Stimulated activated CD4-positive, alpha-beta T cell treated with anti-CD3 and anti-CD28 coated beads, Interleukin-15, amount 100 ng/mL, for 48 hours (primary cell): ENCODE results near the gene MYO9B.
"Not testable (repeated sequence)": the region's sequence is repeated elsewhere in the genome, so short reads cannot be mapped to it uniquely, and the experiment has no call there.

ENCODE experiments used
- DNase-seq, 2 donors: peaks; one replicate each; pipeline ENCODE4 v3.0.0-alpha.2; 2020; ENCODE audit warnings: low read depth in 2 of 2

The MYO9B gene

DNA sequence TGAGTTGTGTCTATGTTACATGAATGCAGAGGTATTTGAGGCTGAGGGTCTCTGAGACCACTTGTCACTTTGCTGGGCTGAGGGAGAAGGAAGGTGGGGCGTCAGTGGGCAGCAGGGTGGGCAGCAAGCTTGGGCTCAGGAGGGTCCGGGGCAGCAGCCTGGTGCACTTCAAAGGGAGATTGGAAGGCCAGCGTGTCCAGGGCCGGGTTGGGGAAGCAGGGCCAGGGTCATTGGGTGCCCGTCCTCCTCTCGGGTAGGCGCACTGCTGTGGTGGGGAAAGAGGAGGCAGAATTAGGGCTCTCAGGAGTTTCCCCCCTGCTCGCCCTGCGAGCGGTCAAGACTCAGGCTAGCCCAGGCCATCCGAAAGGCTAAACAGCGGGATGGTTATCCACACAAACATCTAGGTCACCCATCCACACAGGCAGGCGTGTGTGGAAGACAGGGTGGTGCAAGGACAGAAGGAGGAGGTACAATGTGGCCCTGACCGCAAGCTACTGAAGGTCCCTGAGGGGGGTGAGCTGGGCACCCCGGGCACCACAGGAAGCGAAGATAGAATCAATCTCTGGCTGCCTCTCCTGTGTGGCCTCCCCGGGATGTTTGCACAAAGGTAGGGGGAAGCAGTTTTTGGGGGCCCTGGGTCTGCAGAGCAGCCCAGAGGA lies 37.7 kb downstream of the MYO9B start:
- no peak for DNase-seq

DNA sequence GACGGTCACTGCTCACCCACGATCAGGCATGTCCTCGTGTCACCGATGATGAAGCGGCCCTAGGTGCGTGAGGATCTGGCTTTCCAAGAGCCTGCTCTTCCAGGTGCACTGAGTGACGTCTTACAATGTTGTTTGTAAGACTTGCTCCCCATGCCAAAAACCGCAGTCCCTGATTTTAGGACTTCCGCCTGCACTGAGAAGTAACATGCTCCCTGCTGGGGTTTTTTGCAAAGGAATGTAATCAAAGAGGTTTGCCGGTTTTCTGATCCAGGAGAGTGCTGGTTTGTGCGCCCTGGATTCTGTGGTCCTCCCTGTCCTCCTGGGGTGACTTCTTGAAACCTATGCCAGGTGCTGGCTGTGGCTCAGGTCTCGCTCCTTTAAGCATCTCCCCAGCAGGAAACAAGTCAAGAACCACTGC lies 38.8 kb downstream of the MYO9B start:
- no peak for DNase-seq

DNA sequence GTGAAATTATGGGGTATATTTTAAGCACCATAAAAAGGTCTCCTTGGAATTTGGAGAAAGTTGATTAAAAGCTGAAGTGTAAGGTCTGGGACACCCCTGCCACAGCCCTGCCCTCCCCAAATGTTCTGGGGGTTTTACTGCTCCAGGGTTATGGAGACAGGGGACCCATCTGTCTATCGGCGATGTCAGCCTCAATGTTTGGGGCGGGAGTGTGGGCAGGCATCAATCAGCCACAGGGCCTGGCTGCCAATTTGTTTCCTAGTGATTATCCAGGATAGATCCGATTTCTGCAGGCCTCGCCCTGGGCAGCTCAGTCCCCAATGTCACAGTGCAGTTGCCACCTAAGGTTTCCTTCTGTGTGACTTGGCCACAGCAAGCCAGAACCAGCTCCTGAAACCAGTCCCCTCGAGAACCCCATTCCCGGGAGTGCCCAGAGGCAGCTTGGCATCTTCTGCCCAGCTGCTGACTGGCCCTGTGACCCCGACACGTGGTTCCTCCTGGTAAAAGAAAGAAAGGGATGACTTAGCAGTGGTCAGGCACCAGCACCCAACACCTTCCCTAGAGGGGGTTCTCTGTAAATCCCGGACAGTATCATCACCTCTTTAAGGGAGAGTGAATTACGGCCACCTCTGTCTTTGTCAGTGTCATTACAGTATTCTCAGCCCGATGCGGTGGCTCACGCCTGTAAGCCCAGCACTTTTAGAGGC lies 41.6 kb downstream of the MYO9B start:
- no peak for DNase-seq

DNA sequence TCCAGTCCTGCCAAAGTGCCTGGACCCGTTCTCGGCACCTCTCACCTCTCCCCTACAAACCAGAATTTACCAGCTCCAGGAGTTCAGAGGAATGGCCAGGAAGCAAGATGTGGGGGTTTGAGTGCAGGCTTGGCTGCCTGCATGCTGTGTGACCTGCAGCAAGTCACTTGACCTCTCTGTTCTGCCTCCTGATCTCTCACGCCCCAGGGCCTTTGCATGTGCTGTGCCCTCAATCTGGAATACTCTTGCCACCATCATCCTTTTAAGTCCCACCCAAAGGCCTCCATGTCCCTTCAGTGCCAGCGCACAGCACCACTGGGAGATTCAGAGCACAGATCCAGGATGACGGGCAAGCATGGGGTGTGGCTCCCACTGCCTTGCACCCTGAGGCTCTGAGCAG lies 43.4 kb downstream of the MYO9B start:
- no peak for DNase-seq

DNA sequence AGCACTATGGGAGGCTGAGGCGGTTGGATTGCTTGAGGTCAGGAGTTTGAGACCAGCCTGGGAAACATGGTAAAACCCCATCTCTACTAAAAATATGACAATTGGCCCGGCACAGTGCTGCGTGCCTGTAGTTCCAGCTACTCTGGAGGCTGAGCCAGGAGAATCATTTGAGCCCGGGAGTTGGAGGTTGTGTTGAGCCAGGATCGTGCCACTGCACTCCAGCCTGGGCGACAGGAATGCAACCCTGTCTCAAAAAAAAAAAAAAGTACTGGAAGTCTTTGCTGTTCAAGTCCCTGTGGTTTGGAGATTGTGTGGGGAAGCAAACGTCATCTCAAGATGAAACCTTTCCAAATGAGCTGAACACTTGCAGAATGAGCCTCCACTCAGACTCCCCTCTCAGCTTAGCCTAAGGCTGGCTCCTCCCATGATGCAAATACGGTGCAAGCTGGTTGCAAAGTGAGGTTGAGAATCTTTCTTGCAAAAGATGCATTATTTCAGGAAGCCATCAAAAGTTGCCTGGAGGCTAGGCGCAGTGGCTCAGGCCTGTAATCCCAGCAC lies 46.2 kb downstream of the MYO9B start:
- no peak for DNase-seq

DNA sequence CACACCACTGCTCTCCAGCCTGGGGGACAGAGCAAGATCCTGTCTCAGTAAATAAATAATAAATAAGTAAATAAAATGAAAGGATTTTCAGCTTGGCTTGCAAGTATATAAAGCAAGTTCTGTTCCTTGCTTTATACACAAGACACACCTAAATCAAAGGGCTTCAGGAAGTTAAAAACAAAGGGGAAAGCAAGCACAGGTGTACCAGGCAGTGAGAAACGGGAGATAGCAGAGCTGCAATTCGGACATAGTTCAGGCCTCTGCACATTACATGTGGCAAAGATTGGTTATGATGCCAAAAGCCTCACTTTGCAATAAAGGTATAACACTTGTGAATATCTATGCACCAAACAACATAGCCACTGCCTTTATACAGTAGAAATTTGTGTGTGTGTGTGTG lies 47.5 kb downstream of the MYO9B start:
- no peak for DNase-seq

DNA sequence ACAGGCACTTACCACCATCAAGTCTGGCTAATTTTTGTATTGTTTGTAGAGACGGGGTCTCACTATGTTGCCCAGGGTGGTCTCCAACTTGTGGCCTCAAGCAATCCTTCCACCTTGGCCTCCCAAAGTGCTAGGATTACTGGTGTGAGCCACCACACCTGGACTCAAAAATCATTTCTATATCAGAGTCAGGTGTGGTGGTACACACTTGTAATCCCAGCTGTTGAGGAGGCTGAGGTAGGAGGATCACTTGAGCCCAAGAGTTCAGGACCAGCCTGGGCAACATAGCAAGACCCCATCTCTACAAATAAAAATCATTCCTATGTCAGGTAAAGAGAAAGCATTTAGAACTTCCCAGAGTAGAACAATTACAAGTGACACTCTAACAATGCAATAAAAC lies 48.4 kb downstream of the MYO9B start:
- no peak for DNase-seq

DNA sequence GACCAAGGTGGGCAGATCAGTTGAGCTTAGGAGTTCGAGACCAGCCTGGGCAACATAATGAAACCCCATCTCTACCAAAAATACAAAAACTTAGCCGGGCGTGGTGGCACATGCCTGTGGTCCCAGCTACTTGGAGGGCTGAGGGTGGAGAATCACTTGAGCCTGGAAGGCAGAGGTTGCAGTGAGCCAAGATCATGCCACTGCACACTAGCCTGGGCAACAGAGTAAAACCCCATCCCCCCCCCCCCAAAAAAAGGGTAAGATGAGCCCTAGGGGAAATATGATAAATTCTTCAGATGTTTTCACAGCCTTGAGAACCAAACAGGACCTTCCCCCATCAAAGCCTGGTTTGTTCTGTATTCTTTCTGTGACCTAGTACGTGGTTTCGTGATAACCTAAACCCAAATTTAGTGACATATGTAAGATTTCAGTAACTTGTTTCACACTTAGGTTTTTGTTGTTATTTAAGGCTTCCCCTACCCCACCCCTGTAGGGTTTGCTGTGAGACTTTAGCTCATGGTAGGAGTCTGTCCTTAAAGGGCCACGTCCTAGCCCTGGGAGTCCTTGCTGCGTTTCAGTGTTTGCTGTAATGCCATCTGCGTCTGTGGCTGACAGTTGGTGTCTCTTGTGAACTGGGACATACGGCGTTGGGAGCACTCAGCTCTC lies 49.6 kb downstream of the MYO9B start:
- DNase-seq = peak in 1 of 2 donors; percentile 14

DNA sequence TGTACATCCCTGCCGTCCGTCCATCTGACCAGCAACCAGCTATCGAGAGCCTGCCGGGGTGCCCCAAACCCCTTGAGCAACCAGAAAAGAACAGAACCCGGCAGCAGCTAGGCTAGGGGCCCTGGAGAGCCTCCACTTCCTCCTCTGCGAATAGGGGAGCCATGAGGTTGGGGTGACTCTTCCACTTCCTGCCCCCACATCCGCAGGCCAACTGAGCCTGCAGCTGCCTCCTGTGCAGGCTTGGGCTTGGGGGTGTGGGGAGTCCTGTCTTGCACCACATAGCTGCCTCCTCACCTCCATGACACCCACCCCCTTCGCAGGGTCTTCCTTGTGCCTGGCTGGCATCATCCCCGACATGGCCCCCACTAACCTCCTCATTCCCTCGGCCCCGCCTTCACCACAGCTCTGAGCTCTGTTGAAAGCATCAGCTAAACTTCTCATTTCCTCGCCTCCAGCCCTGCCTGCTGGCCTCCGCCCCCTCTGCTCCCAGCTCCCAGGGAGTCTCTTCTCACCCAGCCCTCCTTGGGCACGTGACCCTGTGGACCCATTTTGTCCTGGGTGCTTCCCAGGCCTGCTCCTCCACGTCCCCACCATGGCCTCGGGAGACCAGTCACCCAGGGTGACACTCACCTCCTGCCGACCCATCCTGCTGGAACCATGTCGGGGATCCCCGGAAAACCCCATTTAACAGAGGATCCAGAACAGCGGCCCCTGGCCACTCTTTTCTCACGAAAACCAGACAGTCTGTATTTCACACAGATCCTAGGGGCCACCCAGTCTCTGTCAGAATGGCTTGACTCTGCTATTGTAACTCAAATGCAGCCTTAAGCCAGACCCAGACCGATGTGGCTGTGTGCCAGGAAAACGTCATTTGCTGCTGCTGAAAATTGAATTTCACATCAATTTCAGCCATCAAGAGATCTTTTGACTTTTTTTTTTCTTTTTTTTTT lies 50.4 kb downstream of the MYO9B start:
- peak; percentile 47 to 52 for DNase-seq

DNA sequence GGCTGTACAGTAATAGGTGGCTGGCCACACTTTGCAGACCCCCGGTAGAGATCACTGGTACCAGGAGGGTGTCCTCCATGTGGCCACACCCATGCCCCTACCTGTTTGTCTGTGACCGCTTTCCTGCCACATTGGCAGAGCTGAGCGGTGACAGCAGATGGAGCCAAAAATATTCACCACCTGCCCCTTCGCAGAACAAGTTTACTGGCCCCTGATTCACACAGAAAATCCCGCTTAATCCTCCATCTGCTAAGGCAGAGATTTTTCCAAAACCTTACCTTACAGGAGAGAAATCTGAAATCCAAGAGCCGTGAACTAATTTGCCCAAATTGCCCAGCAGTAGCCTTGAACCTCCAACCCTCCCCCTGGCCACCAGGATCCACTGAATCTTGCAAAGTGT lies 52.1 kb downstream of the MYO9B start:
- no peak for DNase-seq

DNA sequence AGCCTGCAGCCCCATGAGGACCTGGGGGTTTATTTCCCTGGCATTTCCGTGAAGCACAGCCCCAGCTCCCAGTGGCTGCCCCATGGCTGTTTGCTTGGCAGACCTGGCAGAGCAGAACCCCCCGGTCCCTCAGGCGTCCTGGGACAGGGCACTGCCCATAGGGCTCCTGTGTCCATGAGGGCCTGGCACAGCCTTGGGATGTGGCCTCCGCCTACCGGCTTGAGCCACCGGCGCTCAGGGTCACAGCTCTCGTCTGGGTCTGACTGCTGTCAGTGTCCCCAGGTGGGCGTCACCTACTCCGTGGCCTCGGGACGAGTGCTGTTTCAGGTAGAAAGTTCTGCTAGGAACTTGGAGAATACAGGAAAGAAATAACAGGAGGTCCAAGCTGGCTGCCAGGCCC lies 52.8 kb downstream of the MYO9B start:
- no peak for DNase-seq

DNA sequence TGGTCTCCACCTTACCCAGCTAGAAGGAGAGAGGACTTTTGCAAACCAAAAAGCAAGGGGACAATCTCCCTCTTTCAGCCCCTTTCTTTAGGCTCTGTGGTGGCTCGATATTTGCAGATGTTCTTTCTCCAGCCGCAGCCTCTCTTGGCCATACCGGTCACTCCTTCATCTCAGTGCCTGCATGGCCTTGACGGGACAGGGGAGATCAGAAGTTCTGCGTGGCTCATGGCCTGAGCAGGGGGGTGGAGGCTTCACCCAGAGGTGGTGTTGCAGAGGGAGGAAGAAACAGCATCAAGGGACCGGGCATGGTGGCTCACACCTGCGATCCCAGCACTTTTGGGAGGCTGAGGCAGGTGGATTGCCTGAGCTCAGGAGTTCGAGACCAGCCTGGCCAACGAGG lies 53.2 kb downstream of the MYO9B start:
- DNase-seq = no peak

DNA sequence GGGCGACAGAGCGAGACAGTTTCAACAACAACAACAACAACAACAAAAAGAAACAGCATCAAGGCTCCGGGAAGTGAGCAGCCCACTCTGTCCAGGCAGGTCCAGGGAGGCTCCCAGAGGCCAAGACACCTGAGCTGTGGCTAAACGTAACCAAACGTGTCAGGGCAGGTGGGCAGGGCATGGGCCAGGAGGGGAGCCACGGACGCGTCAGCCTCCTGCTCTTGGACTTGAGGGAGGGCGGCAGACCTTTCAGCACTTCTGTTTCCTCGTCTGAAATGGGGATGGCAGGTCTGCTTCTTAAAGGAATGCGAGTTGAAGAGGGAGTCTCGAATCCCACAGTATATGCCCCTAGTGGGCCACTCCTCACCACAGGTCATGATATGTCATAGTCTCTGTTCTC lies 53.8 kb downstream of the MYO9B start:
- no peak for DNase-seq

DNA sequence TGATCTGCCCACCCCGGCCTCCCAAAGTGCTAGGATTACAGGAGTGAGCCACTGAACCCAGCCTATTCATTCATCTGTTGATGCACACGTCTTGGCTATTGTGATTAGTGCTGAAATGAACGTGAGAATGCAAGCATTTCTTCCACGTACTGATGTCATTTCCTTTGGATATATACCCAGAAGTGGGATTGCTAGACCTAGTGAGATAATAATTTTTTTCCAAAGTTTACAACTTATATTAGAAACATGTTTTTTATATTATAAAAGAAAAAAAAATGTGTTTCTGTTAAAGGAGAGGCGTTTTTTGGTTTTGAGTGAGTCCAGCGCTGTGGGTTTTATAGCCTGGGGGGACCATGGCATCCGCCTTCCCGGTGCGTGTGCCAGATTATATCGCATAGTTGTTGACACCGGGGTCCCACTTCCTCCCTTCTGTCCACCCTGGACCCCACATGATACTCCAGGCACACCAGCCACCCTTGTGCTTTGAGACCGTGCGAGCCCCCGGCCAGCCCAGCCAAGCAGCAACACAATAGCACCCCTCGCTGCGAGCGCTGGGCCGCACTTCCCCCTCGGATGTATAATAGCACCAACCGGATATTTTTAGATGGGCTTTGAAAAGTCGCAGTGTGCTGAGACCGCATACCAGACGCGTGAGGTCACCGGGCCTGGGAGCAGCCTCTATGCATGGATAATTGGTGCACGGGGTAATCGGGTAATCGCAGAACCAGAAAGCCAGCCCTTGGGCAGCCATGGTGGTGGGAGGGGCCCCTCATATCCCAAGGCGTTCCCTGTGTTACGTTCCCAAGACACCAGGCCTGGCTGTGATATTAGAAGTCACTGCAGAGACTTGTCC lies 59.6 kb downstream of the MYO9B start:
- no peak for DNase-seq

DNA sequence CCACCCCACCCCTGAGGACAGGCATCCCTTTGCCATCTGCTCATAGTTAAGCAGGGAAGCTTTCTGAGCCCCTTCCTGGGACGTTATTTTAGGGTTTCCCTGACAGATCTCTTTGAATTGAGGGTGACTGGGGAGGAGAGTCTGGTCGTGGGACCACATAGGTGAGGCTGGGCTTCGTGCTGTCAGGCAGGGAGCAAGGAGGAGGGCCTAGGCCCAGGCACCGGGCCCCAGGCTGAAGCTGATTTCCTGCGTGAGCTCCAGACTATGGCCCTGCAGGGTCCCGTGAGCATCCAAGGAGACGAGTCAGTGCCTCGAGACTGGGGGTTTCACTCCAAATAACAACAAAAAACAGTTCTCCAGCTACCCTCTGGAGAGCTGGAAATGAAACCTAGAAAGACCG lies 60.4 kb downstream of the MYO9B start:
- no peak for DNase-seq

DNA sequence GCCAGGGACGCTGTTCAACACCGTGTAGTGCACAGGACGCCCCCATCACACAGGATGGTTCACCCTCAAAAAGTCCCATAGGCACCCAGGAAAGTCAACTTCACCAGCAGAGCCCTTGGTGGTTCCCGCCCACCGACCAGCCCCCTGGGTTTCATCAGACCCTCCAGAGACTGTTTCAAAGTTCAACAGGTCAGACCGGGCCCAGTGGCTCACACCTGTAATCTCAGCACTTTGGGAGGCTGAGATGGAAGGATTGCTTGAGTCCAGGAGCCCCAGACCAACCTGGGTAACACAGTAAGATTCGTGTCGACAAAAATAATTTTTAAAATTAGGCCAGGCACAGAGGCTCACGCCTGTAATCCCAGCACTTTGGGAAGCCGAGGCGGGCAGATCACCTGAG lies 61.0 kb downstream of the MYO9B start:
- DNase-seq = no peak

DNA sequence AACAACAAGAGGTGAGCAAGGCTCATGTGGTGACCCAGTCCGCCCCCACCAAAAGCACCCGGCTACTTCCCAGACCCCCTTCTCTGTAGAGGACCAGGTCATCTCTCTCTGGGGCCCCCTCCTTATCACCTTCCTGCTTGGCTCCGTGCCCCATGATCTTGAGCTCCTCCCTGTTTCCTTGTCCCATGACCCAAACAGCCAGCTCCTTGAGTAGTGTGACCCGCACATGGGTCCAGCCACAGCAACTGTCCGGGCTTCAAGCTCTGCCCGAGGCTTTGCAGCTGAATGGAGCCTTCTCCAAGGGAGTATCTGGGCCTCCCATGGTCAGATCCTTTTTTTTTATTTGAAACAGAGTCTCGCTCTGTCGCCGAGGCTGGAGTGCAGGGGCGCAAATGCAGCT lies 61.8 kb downstream of the MYO9B start:
- no peak for DNase-seq

DNA sequence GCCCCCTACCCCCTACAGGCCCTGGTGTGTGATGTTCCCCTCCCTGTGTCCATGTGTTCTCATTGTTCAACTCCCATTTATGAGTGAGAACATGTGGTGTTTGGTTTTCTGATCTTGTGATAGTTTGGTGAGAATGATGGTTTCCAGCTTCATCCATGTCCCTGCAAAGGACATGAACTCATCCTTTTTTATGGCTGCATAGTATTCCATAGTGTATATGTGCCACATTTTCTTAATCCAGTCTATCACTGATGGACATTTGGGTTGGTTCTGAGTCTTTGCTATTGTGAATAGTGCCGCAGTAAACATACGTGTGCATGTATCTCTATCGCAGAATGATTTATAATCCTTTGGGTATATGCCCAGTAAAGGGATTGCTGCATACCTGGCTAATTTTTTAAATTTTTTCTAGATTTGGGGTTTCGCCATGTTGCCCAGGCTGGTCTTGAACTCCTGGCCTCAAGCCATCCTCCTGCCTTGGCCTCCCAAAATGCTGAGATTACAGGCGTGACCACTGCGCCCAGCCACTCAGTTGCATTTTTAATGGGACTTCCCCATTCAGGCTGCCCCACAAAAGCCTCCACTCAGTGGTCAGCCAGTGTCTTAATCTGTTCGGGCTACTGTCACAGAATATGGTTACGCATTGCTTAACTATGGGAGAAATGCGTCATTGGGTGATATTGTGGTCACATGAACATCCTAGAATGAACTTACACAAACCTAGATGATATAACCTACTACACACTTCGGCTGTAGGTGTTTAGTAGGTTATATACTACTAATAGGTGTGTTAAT lies 62.7 kb downstream of the MYO9B start:
- not testable (repeated sequence) for DNase-seq

DNA sequence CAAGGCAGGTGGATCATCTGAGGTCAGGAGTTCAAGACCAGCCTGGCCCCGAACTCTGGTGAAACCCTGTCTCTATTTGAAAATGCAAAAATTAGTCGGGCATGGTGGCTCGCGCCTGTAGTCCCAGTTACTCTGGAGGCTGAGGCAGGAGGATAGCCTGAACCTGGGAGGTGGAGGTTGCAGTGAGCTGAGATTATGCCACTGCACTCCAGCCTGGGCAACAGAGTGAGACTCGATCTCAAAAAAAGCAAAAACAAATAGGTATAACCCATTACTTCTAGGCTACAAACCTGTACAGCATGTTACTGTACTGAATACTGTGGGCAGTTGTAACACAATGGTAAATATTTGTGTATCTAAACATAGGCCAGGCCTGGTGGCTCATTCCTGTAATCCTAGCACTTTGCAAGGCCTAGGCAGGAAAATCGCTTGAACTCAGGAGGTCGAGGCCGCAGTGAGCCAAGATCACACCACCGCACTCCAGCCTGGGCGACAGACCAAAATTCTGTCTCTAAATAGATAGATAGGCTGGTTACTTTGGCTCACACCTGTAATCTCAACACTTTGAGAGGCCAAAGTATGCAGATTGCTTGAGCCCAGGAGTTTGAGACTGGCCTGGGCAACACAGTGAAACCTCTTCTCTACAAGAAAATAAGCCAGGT lies 63.5 kb downstream of the MYO9B start:
- no peak for DNase-seq
